Smooth muscle cell (in vitro differentiated cells): ENCODE results near the gene MYH7B. TPM values are rescaled to one million over a fixed set of nuclear protein-coding genes. Genes with fewer than 3 reads are reported as not detected.

Experiments used
- DNase-seq: peaks from one replicate; lab custom pipeline; 2025; ENCODE audit not compliant: unreplicated experiment; lab: John Stamatoyannopoulos, UW
- H2AFZ ChIP-seq: fragments of 200-600 bp; sonication (generic); 2 replicates; pipeline ENCODE4 v1.6.0; 2016; ENCODE audit warnings: antibody characterized with exemption, low read depth, mild to moderate bottlenecking
- H3F3A ChIP-seq: fragments of 200-600 bp; sonication (generic); 2 replicates; pipeline ENCODE4 v1.6.0; 2017; ENCODE audit warnings: antibody characterized with exemption, low read depth
- H3K27ac ChIP-seq: fragments of 200-600 bp; sonication (generic); 2 replicates; pipeline ENCODE4 v1.5.1; 2016; ENCODE audit warnings: low read depth, mild to moderate bottlenecking
- H3K27me3 ChIP-seq: fragments of 200-600 bp; sonication (generic); 2 replicates; pipeline ENCODE4 v1.6.1; 2016; ENCODE audit warnings: low read depth, mild to moderate bottlenecking
- H3K36me3 ChIP-seq: fragments of 200-600 bp; sonication (generic); 2 replicates; pipeline ENCODE4 v1.5.1; 2016; ENCODE audit warnings: low read depth
- H3K4me1 ChIP-seq: fragments of 200-600 bp; sonication (generic); 2 replicates; pipeline ENCODE4 v1.5.1; 2016; ENCODE audit warnings: low read depth
- H3K4me2 ChIP-seq: fragments of 200-600 bp; sonication (generic); 2 replicates; pipeline ENCODE4 v1.6.0; 2016; ENCODE audit warnings: mild to moderate bottlenecking
- H3K4me3 ChIP-seq: fragments of 200-600 bp; sonication (generic); 2 replicates; pipeline ENCODE4 v1.5.1; 2016; ENCODE audit warnings: mild to moderate bottlenecking
- H3K79me2 ChIP-seq: fragments of 200-600 bp; sonication (generic); 2 replicates; pipeline ENCODE4 v1.6.0; 2016; ENCODE audit warnings: low read depth, mild to moderate bottlenecking
- H3K9ac ChIP-seq: fragments of 200-600 bp; sonication (generic); 2 replicates; pipeline ENCODE4 v1.6.0; 2016; ENCODE audit warnings: low read depth
- H3K9me3 ChIP-seq: fragments of 200-600 bp; sonication (generic); replicated peaks from 2 replicates; pipeline ENCODE4 v1.5.1; 2016; ENCODE audit warnings: low read depth
- H4K20me1 ChIP-seq: fragments of 200-600 bp; sonication (generic); 2 replicates; pipeline ENCODE4 v1.6.0; 2016; ENCODE audit warnings: low read depth
- WGBS: methylation state at CpG from one replicate; pipeline ENCODE4 v1.1.7; 2016; ENCODE audit warnings: low lambda C conversion rate; 5-methylcytosine and 5-hydroxymethylcytosine counted together
- polyA plus RNA-seq: library from polyadenylated mRNA; unstranded; fragments of >200 nt; fragmentation: Nextera tagmentation; extraction: Ambion mirVana; gene quantifications from 2 replicates; pipeline ENCODE4 v1.2.1, GENCODE V29; 2016
- total RNA-seq: library from RNA; depleted of rRNA; stranded (reverse); fragments of >200 nt; gene quantifications from 2 replicates; pipeline ENCODE4 v1.2.3, GENCODE V29; 2014
- TF ChIP-seq, protein P1 (sequence below): fragments of 200-600 bp; sonication (generic); IDR thresholded peaks from 2 replicates; pipeline ENCODE4 v1.5.1; 2017; ENCODE audit warnings: borderline replicate concordance, mild to moderate bottlenecking, antibody characterized with exemption; ENCODE audit not compliant: insufficient read depth, poor library complexity, severe bottlenecking

The MYH7B gene
- total and polyA plus RNA-seq, 2 experiments from 2014 or later: 0.67 TPM; not detected in 1

DNA sequence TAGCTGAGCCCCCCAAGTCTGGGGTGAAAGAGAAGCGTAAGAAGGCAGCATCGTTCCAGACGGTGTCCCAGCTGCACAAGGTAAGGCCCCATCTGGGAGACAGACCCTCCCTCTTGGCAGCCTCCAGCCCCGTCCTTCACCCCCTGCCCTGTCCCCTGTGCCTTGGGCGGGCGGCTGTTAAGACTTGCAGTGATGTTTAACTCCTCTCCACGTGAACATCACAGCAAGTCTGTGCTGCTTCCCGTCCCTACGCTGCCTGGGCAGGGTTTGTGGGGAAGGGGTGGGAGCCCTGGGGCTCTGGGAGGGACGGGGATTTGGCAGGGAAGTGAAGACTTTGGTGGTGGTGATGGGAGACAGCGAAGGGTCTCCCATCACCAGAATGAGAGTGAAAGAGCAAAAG lies 34.6 kb downstream of the MYH7B start:
- H2AFZ ChIP-seq: no peak overlapping the region
- H3K4me2 ChIP-seq: no peak overlapping the region
- H3K9me3 ChIP-seq: no peaks in the 10 kb centered on the region
- H3F3A ChIP-seq: no peaks in the 10 kb centered on the region
- no peaks in the 10 kb centered on the region for H3K27me3 ChIP-seq
- H3K36me3 ChIP-seq: no peaks in the 10 kb centered on the region
- 86% methylated on average over 8 of the region's 11 CpGs for WGBS
- no peak overlapping the region for H3K27ac ChIP-seq
- TF ChIP-seq, protein P1, sequence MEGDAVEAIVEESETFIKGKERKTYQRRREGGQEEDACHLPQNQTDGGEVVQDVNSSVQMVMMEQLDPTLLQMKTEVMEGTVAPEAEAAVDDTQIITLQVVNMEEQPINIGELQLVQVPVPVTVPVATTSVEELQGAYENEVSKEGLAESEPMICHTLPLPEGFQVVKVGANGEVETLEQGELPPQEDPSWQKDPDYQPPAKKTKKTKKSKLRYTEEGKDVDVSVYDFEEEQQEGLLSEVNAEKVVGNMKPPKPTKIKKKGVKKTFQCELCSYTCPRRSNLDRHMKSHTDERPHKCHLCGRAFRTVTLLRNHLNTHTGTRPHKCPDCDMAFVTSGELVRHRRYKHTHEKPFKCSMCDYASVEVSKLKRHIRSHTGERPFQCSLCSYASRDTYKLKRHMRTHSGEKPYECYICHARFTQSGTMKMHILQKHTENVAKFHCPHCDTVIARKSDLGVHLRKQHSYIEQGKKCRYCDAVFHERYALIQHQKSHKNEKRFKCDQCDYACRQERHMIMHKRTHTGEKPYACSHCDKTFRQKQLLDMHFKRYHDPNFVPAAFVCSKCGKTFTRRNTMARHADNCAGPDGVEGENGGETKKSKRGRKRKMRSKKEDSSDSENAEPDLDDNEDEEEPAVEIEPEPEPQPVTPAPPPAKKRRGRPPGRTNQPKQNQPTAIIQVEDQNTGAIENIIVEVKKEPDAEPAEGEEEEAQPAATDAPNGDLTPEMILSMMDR: no peak
- no peak for DNase-seq
- H3K4me3 ChIP-seq: no peak overlapping the region
- H3K9ac ChIP-seq: no peak overlapping the region
- H3K4me1 ChIP-seq: no peaks in the 10 kb centered on the region
- no peaks in the 10 kb centered on the region for H3K79me2 ChIP-seq
- no peaks in the 10 kb centered on the region for H4K20me1 ChIP-seq

DNA sequence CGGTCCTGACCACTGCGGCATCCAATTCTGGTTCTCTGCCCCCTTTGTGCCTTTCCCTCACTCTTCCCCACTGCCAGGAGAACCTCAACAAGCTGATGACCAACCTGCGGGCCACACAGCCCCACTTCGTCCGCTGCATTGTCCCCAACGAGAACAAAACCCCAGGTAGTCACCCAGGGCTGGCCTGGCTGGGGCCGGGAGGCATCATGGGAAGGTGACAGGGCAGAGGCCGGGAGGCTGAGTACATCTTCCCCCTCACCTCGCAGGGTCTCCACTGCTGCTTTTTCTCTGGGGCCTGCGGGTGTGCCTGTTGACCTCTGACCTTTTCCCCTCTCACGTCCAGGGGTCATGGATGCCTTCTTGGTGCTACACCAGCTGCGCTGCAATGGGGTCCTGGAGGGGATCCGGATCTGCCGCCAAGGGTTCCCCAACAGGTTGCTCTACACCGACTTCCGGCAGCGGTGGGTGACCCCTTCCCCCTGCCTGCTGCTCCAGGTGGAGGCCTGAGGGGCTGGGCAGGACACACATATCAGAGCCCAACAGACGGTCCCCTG lies 35.1 kb downstream of the MYH7B start:
- TF ChIP-seq, protein P1: no peak
- Histone ChIP-seq H4K20me1 (no peaks in the 10 kb centered on the region), H3K36me3 (no peaks in the 10 kb centered on the region), H3K4me3 (no peak overlapping the region), H3K9me3 (no peaks in the 10 kb centered on the region), H3K27ac (no peak overlapping the region), H3K9ac (no peak overlapping the region), H3K4me1 (no peaks in the 10 kb centered on the region), H3K79me2 (no peaks in the 10 kb centered on the region), H3K27me3 (no peaks in the 10 kb centered on the region), H2AFZ (no peak overlapping the region), H3F3A (no peaks in the 10 kb centered on the region), H3K4me2 (no peak overlapping the region)
- no peak for DNase-seq
- WGBS: 95% methylated on average over 17 of the region's 18 CpGs

DNA sequence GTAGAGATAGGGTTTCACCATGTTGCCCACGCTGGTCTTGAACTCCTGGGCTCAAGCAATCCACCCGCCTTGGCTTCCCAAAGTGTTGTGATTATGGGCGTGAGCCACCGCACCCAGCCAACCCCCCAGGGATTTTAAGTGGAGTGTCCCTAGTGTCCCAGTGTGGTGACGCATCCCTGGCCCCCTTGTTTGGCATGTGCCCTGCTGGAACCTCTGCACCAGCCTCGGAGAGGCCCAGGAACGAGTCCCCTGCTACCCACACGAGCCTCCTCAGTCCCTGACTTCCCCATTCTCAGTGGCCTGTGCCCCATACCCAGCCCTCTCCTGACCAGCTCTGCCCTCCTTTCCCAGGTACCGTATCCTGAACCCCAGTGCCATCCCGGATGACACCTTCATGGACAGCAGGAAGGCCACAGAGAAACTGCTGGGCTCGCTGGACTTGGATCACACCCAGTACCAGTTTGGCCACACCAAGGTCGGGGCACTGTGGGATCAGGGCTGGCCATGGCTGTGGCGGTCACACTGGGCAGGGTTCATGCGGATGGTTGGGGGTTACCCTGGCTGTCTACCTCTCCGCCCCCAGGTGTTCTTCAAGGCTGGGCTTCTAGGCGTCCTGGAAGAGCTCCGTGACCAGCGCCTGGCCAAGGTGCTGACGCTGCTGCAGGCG lies 37.2 kb downstream of the MYH7B start:
- no peak overlapping the region for H3K9ac ChIP-seq
- no peak for DNase-seq
- no peak overlapping the region for H3K4me3 ChIP-seq
- H3K9me3 ChIP-seq: no peaks in the 10 kb centered on the region
- 97% methylated on average over 20 of the region's 20 CpGs for WGBS
- peaks cover 5% of the 10 kb centered on the region for H4K20me1 ChIP-seq
- no peaks in the 10 kb centered on the region for H3K79me2 ChIP-seq
- no peak overlapping the region for H3K27ac ChIP-seq
- no peaks in the 10 kb centered on the region for H3K36me3 ChIP-seq
- no peaks in the 10 kb centered on the region for H3F3A ChIP-seq
- H2AFZ ChIP-seq: no peak overlapping the region
- H3K4me1 ChIP-seq: no peaks in the 10 kb centered on the region
- no peaks in the 10 kb centered on the region for H3K27me3 ChIP-seq
- TF ChIP-seq, protein P1: no peak
- H3K4me2 ChIP-seq: no peak overlapping the region
